Lung (tissue), 12 donors: Measurements from ENCODE around the gene RHOT2. TPM values are rescaled to one million over a fixed set of nuclear protein-coding genes. Genes with fewer than 3 reads are reported as not detected.

Source experiments
- ATAC-seq: fragments of 200-7000 bp; cut with Tn5 transposase; one replicate; pipeline ENCODE4 v1.9.1; 2020; ENCODE audit warnings: moderate number of reproducible peaks; ENCODE audit not compliant: insufficient read depth, low FRiP score
- DNase-seq, 3 donors: peaks; one replicate each; pipeline ENCODE4 v3.0.0-alpha.2; 2013 to 2017
- H3K27ac ChIP-seq, 2 donors: one replicate each; pipeline ENCODE4 v1.5.1; 2013; ENCODE audit warnings: mild to moderate bottlenecking in 2 of 2, moderate library complexity in 2 of 2, control low read depth in 1 of 2, inconsistent platforms in 1 of 2, low read depth in 1 of 2, low read length in 1 of 2
- H3K27me3 ChIP-seq, 3 donors: one replicate each; pipeline ENCODE4 v1.5.1; 2013; ENCODE audit warnings: low read length in 2 of 3; ENCODE audit not compliant: control insufficient read depth in 3 of 3, insufficient read depth in 3 of 3
- H3K36me3 ChIP-seq, 4 donors: one replicate each; pipeline ENCODE4 v1.5.1; 2013; ENCODE audit warnings: low read length in 4 of 4, mild to moderate bottlenecking in 1 of 4, moderate library complexity in 1 of 4; ENCODE audit not compliant: control insufficient read depth in 4 of 4, insufficient read depth in 4 of 4
- H3K4me1 ChIP-seq, 5 donors: one replicate each; pipeline ENCODE4 v1.5.1; 2013; ENCODE audit warnings: low read length in 5 of 5, mild to moderate bottlenecking in 2 of 5, moderate library complexity in 1 of 5; ENCODE audit not compliant: control insufficient read depth in 5 of 5, insufficient read depth in 5 of 5
- H3K4me3 ChIP-seq: one replicate; pipeline ENCODE4 v1.5.1; 2013; ENCODE audit warnings: mild to moderate bottlenecking, control low read depth, moderate library complexity
- H3K9ac ChIP-seq, 2 donors: one replicate each; pipeline ENCODE4 v1.5.1; 2013; ENCODE audit warnings: low read length in 2 of 2, control low read depth in 1 of 2; ENCODE audit not compliant: insufficient read depth in 1 of 2
- H3K9me3 ChIP-seq, 4 donors: one replicate each; pipeline ENCODE4 v1.5.1; 2013; ENCODE audit warnings: low read length in 3 of 4, mild to moderate bottlenecking in 1 of 4, moderate library complexity in 1 of 4; ENCODE audit not compliant: control insufficient read depth in 4 of 4, insufficient read depth in 3 of 4
- CTCF ChIP-seq: IDR thresholded peaks from 2 replicates; pipeline ENCODE4 v1.5.1; 2012; ENCODE audit warnings: mild to moderate bottlenecking; ENCODE audit errors: control extremely low read depth, extremely low read depth
- WGBS, 2 donors: extraction: QIAGEN DNeasy Blood & Tissue Kit; methylation state at CpG; one replicate each; pipeline ENCODE4 v1.1.7; 2013; 5-methylcytosine and 5-hydroxymethylcytosine counted together
- polyA plus RNA-seq, 2 donors: library from polyadenylated mRNA; stranded (reverse); fragments of 200-250 nt; gene quantifications; one replicate each; pipeline ENCODE4 v1.2.1, GENCODE V29; 2013
- total RNA-seq, 2 donors: library from RNA; depleted of rRNA in 1 of 2; stranded (reverse); fragments of >200 nt in 1 of 2; gene quantifications; one replicate each; pipeline ENCODE4 v1.2.1, GENCODE V29; 2014 to 2021
- donor health status: control.
- donor health status: control.
- donor health status: Bipolar disorder and iron deficiency.
- donor health status: healthy.
- donor health status: DM: yes; HTN: yes; CAD: no.

Gene RHOT2
- total and polyA plus RNA-seq, 4 donors: 40.5 to 121 (median 115) TPM

- H3K36me3 ChIP-seq: peaks cover 0 to 37% (median 5%) of the 10 kb centered on the region in 4 donors
- ATAC-seq: peak; percentile 70
- no peak overlapping the region for H3K4me3 ChIP-seq
- peak overlapping the region in 1 of 2 donors; percentile 61 for H3K27ac ChIP-seq
- no peaks in the 10 kb centered on the region for H3K9me3 ChIP-seq
- no peaks in the 10 kb centered on the region for H3K27me3 ChIP-seq
- DNase-seq: peak in 1 of 3 donors; percentile 25
- no peak overlapping the region for H3K9ac ChIP-seq
- WGBS, 2 donors: 78 to 84% methylated on average over 48 to 50 of the region's 50 CpGs
- TF ChIP-seq CTCF: no peak
- peaks cover 0 to 20% (median 13%) of the 10 kb centered on the region in 5 donors for H3K4me1 ChIP-seq
Observed at GRCh38 chr16:627454-628239, 40.3 kb upstream of the RHOT2 start.

- Histone ChIP-seq H3K27me3 (no peaks in the 10 kb centered on the region), H3K9me3 (no peaks in the 10 kb centered on the region), H3K27ac (peak overlapping the region in 1 of 2 donors; percentile 32), H3K4me1 (peaks cover 0 to 20% (median 13%) of the 10 kb centered on the region in 5 donors), H3K9ac (no peak overlapping the region), H3K36me3 (peaks cover 0 to 45% (median 5%) of the 10 kb centered on the region in 4 donors), H3K4me3 (no peak overlapping the region)
- no peak for TF ChIP-seq CTCF
- DNase-seq (no peak), ATAC-seq (no peak)
- 95% methylated on average over 28 to 33 of the region's 33 CpGs for WGBS, 2 donors
Observed at GRCh38 chr16:628321-629061, 39.4 kb upstream of the RHOT2 start.

DNA sequence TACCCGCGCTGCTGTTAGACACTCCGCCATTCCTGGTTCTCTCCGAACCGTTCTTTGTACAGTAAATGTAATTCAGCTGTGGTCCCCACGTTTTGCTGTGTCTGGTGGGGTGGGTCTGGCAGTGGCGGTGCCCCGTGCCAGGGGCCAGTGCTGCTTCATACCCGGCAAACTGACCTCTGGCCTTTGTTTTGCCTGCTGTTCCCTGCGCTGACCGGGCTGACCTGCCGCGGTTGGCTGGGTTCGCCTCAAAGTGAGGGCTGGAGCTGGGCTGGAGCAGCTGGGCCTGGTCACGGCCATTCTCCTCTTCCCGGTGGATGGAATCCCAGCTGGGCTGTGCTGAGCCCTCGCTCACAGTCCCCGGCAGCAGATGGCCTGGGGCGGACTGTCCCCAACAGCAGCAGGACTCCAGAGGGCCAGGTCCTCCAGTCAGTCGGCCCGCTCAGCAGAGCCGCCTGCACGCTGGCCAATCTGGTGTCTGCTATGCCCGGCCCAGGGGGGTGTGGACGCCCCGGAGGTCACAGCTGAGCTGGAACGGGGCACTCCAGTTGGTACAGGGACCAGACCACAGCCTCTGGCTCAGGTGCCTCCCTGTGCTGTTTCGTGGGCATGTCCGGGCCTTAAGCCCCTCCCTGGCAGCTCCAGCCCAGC, 38.6 kb upstream of the RHOT2 start:
- Histone ChIP-seq H3K9ac (no peak overlapping the region), H3K36me3 (peaks cover 0 to 51% (median 5%) of the 10 kb centered on the region in 4 donors)
- ATAC-seq: no peak

More for the DNA sequence above, 38.6 kb upstream of the RHOT2 start:
- no peaks in the 10 kb centered on the region for H3K27me3 ChIP-seq
- 78 to 82% methylated on average over 28 to 29 of the region's 29 CpGs for WGBS, 2 donors
- peaks cover 0 to 20% (median 13%) of the 10 kb centered on the region in 5 donors for H3K4me1 ChIP-seq
- no peaks in the 10 kb centered on the region for H3K9me3 ChIP-seq
- no peak overlapping the region for H3K4me3 ChIP-seq
- DNase-seq: no peak
- TF ChIP-seq CTCF: no peak
- peak overlapping the region in 1 of 2 donors; percentile 75 for H3K27ac ChIP-seq
